Measurements from ENCODE around the gene PTGER4.
"Not testable (repeated sequence)": the region's sequence is repeated elsewhere in the genome, so short reads cannot be mapped to it uniquely, and the experiment has no call there.

Gene PTGER4

GRCh38 chr5:40694433-40694832 lies 14.7 kb downstream of the PTGER4 start:
- FAIRE-seq, result no peak

DNA sequence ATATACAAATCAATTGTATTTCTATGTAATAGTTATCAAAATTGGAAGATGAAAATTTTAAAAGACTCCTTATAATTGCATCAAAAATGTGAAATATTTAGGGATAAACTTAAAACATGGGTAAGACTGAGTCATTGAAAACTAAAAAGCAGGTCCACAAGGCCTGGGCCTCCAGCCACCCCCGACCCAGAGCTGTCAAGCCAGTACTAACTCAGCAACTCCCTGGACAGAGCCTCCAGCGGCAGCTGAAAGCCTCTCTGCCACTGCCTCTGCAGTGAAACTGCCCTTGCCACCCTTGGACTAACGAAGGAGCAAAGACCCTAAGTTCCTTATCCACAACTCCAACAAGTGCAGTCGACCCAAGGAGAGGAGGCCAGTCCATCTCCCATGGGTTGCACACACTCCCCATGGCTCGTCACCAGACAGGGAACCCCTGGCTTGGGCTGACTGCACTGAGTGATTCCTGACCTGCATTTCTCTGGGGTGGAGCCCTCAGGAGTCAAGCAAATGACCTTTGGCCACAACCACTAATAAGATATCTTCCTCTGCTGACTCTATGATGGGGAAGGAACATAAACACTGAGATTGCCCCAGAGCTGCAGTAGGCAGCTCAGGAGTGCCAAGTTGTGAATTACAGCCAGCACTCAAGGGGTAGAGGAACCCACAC lies 20.5 kb downstream of the PTGER4 start:
- no peak for FAIRE-seq

GRCh38 chr5:40702027-40702426 lies 22.3 kb downstream of the PTGER4 start:
- not testable (repeated sequence) for FAIRE-seq

- FAIRE-seq, result not testable (repeated sequence)
These were observed 25.8 kb downstream of the PTGER4 start for GRCh38 chr5:40705484-40705883.

DNA sequence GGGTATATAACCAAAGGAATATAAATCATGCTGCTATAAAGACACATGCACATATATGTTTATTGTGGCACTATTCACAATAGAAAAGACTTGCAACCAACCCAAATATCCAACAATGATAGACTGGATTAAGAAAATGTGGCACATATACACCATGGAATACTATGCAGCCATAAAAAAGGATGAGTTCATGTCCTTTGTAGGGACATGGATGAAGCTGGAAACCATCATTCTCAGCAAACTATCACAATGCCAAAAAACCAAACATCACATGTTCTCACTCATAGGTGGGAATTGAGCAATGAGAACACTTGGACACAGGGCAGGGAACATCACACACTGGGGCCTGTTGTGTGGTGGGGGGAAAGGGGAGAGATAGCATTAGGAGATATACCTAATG lies 30.9 kb downstream of the PTGER4 start:
- FAIRE-seq, result not testable (repeated sequence)

DNA sequence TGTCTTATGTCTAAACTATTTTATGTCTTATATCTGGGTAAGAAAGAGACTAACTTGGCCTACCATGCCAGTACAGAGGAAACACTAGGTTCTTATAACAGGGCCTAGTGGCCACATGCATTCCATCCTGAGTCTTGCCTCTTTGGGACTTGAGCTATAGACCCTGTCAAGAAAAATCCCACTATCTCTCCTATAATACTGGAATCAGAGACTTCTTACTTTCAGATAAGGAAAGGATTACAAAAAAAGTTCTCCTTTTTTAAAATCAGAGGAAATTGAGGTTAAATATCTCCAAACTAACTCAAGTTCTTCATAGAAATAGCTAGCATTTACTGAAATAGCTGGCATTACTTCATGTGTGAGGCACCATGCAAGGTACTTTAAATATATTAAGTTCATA lies 34.3 kb downstream of the PTGER4 start:
- FAIRE-seq, result no peak

DNA sequence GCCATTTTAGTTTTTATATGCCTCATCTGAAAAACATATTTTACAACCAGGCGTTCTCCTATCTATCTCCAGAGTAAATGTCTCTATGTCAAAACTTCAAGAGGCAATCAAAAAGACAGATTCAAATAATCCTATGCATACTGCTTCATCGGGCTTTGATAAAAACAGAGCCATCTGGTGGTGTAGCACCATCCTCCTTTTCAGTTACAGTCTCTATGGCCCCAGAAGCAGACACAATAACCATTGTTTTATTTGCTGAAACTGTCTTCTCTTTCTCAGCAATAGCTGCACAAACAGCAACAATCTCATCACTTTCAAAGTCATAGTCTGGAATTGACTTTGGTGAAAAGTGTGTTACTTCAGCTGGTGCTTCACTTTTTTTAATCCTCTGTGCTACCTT lies 36.3 kb downstream of the PTGER4 start:
- no peak for FAIRE-seq

GRCh38 chr5:40716590-40716989 lies 36.9 kb downstream of the PTGER4 start:
- no peak for FAIRE-seq

DNA sequence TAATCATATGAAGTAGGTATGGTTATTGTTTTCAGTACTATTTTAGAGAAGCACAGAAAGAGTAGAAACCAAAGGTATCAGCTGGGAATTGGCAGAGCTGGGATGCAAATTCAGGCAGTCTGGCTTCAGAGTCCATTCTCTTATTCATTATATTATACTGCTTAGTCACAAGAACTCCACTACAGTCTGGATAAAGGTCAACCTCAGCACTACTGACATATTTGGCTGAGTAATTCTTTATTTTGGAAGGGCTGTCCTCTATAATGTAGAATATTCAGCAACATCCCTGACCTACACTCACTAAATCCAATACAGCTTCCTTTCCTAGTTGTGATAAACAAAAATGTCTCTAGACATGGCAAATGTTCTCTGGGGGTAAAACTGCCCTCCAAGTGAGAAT lies 37.6 kb downstream of the PTGER4 start:
- no peak for FAIRE-seq

DNA sequence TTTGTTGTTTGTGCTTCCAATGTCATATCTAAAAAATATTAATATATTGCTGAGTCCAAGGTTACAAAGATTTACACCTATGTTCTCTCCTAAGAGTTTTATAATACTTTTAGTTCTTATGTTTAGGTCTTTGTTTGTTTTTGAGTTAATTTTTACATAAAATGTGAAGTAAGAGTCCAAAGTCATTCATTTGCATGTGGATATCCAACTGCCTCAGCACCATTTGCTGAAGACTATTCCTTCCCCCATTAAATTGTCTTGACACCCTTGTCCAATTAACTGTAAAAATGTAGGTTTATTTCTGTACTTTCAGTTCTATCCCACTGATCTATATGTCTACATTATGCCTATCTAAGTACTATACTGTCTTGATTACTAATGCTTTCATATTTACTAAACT lies 40.4 kb downstream of the PTGER4 start:
- FAIRE-seq, result no peak

DNA sequence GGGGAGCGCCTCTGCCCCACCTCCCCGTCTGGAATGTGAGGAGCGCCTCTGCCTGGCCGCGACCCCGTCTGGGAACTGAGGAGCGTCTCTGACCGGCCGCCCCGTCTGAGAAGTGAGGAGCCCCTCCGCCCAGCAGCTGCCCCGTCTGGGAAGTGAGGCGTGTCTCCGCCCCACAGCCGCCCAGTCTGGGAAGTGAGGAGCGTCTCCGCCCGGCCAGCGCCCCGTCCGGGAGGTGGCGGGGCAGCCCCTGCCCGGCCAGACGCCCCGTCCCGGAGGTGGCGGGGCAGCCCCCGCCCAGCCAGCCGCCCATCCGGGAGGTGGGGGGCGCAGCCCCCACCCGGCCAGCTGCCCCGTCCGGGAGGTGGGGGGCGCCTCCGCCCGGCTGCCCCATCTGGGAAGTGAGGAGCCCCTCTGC lies 42.8 kb downstream of the PTGER4 start:
- FAIRE-seq, result not testable (repeated sequence)

DNA sequence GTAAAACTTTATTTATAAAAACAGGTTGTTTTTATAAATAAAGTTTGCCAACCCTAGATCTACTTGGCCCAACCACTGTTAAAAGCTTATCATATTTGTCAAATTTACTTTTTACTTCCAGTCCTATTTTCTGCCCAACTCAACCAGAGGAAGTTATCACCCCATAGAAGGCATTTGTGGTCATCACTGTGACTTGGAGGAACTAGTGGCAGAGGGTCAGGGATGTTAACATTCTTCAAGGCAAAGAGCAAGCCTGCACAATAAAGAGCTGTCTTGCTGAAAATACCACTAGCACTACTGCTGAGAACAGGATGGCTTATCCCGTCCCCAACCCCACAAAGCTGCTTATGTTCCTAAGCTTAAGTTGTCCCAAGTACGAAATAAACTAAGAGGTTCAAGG lies 53.7 kb downstream of the PTGER4 start:
- no peak for FAIRE-seq

DNA sequence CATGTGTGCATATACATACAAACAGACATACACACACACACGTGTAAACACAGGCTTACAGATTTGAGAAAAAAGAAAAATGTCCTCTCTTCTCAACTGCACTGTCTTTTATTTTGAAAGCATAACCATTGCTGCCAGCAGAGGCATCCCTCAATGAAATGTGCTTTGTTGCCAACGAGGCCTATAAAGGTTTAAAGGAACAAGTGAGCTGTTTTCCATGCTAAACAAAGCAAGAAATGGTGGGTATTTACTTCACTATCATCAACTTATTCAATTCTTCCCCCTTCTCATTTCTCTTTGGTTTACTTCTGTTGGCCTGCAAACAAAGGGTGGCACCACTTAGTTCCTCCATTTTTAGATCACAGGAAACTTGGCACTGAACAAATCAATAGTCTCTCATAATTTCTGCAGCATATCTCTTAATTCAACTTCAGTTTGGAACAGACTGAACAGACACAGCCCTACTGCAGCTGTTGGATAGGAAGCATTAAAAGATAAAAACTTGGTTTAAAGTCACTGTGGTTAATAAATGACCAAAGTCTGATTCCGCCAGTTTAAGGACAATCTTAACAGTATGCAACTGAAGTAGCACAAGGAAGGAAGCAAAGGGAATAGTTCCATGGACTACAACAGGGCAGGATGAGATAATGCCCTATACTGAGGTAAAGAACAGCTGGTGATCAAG lies 54.3 kb downstream of the PTGER4 start:
- no peak for FAIRE-seq

DNA sequence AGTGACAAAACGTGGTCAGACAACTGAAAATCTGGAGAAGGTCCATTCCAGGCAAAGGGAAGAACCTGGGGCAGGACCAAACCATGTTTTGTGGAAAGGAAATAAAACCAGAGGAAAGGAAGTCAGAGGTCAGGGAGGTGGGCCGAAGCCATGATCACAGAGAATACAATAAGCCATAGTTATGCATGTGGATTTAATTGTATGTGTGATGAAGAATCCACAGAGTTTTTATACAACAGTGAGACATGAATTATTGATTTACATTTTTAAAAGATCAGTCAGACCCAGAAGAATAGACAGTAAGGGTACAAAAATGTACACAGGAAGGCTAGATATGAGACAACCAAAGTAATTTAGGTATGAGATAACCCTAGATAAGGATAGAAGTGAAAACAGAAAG lies 55.3 kb downstream of the PTGER4 start:
- no peak for FAIRE-seq

GRCh38 chr5:40735609-40736008 lies 55.9 kb downstream of the PTGER4 start:
- FAIRE-seq, result no peak

- peak; percentile 85 for FAIRE-seq
These were observed 56.6 kb downstream of the PTGER4 start for GRCh38 chr5:40736103-40736875.

DNA sequence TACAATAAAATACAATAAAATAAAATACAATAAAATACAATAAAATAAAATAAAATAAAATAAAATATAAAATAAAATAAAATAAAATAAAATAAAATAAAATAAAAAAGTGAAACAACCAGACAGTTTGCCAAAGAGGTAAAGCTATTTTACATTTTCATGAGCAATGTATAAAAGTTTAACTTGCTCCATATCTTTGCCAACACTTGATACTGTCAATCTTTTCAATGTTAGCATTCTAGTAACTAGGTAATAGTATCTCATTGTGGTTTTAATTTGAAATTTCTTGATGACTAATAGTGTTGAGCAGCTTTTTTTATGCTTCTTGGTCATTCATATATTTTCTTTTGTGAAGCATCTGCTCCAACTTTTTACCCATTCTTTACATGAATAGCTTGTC lies 58.8 kb downstream of the PTGER4 start:
- peak; percentile 31 for FAIRE-seq

Measured in endometrium (tissue), 2 donors.